DOHH2 (cell line): ENCODE measurements around the gene MRPL40.

Source experiments
- H3F3A ChIP-seq: fragments of 200-600 bp; sonication (generic), shearing (Covaris generic); 2 replicates; pipeline ENCODE4 v1.6.0; 2016; ENCODE audit warnings: antibody characterized with exemption, mild to moderate bottlenecking; ENCODE audit not compliant: control insufficient read depth, insufficient read depth
- H3K27ac ChIP-seq: fragments of 200-600 bp; sonication (generic); 2 replicates; pipeline ENCODE4 v1.5.1; 2014; ENCODE audit warnings: low read depth, mild to moderate bottlenecking, low read length, moderate library complexity
- H3K27me3 ChIP-seq: fragments of 200-600 bp; sonication (generic); 2 replicates; pipeline ENCODE4 v1.6.1; 2014; ENCODE audit warnings: mild to moderate bottlenecking, low read length, mixed read lengths; ENCODE audit not compliant: control insufficient read depth
- H3K36me3 ChIP-seq: fragments of 200-600 bp; sonication (generic); 2 replicates; pipeline ENCODE4 v1.6.1; 2014; ENCODE audit warnings: mild to moderate bottlenecking, low read length, moderate library complexity, mixed read lengths; ENCODE audit not compliant: control insufficient read depth
- H3K4me1 ChIP-seq: fragments of 200-600 bp; sonication (generic); 2 replicates; pipeline ENCODE4 v1.6.1; 2014; ENCODE audit warnings: mild to moderate bottlenecking, low read length, mixed read lengths; ENCODE audit not compliant: control insufficient read depth
- H3K4me2 ChIP-seq: fragments of 200-600 bp; sonication (generic); 2 replicates; pipeline ENCODE4 v1.6.0; 2014; ENCODE audit warnings: mild to moderate bottlenecking, low read length, moderate library complexity
- H3K4me3 ChIP-seq: fragments of 200-600 bp; sonication (generic); 2 replicates; pipeline ENCODE4 v1.5.1; 2014; ENCODE audit warnings: mild to moderate bottlenecking, low read length, mixed read lengths
- H3K79me2 ChIP-seq: fragments of 200-600 bp; sonication (generic); 2 replicates; pipeline ENCODE4 v1.6.1; 2014; ENCODE audit warnings: mild to moderate bottlenecking, low read length, mixed read lengths; ENCODE audit not compliant: control insufficient read depth
- H3K9me2 ChIP-seq: fragments of 200-600 bp; sonication (generic); replicated peaks from 2 replicates; pipeline ENCODE4 v1.6.1; 2014; ENCODE audit warnings: mild to moderate bottlenecking, low read length, mixed read lengths; ENCODE audit not compliant: control insufficient read depth
- H3K9me3 ChIP-seq: fragments of 200-600 bp; sonication (generic); 2 replicates; pipeline ENCODE4 v1.6.1; 2014; ENCODE audit warnings: antibody characterized with exemption, low read length, mixed read lengths; ENCODE audit not compliant: control insufficient read depth, insufficient read depth
- H4K20me1 ChIP-seq: fragments of 200-600 bp; sonication (generic); 2 replicates; pipeline ENCODE4 v1.6.0; 2014; ENCODE audit warnings: low read depth, mild to moderate bottlenecking, antibody characterized with exemption, low read length, moderate library complexity; ENCODE audit not compliant: control insufficient read depth, insufficient read depth
- CTCF ChIP-seq: fragments of 200-600 bp; sonication (generic); IDR thresholded peaks from one replicate; pipeline ENCODE4 v1.5.1; 2014; ENCODE audit warnings: antibody characterized with exemption, mild to moderate bottlenecking, low read depth, low read length; ENCODE audit not compliant: poor library complexity, severe bottlenecking
- EZH2phosphoT487 ChIP-seq: fragments of 200-600 bp; sonication (generic); IDR thresholded peaks from 2 replicates; pipeline ENCODE4 v1.6.1; 2017; ENCODE audit warnings: borderline replicate concordance, mild to moderate bottlenecking, antibody characterized with exemption, low read length, moderate library complexity, mixed read lengths

Gene MRPL40

GRCh38 chr22:19460036-19460435, 27.7 kb downstream of the MRPL40 start:
- H3F3A ChIP-seq = no peaks in the 10 kb centered on the region
- TF ChIP-seq EZH2phosphoT487 (no peak), CTCF (no peak)
- H3K4me1 ChIP-seq = no peaks in the 10 kb centered on the region
- H3K4me3 ChIP-seq = no peak overlapping the region
- no peak overlapping the region for H3K4me2 ChIP-seq
- no peak overlapping the region for H3K27ac ChIP-seq
- H3K79me2 ChIP-seq = no peaks in the 10 kb centered on the region
- H3K9me2 ChIP-seq = no peaks in the 10 kb centered on the region
- no peaks in the 10 kb centered on the region for H4K20me1 ChIP-seq
- H3K27me3 ChIP-seq = no peaks in the 10 kb centered on the region
- H3K36me3 ChIP-seq = peaks cover 72% of the 10 kb centered on the region
- no peaks in the 10 kb centered on the region for H3K9me3 ChIP-seq

DNA sequence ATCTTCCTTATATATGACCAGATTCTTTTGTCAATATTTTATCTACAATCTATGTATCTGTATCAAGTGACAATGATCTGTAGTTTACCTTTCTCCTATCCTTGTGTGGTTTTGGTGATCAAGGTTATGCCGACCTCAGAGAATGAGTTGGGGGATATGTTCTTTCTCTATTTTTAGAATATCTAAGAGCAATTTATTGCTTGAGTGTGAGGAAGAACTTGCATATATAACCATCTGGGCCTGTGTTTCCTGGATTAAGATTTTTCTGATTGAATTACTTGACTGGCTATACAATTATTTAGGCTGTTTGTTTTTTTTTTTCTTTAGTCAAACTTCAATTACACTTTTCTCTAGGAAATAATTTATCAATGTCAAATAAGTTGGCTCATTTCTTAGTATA, 29.2 kb downstream of the MRPL40 start:
- TF ChIP-seq EZH2phosphoT487 (no peak), CTCF (no peak)
- Histone ChIP-seq H3K27ac (no peak overlapping the region), H3K36me3 (peaks cover 70% of the 10 kb centered on the region)

GRCh38 chr22:19463008-19463407, 30.7 kb downstream of the MRPL40 start:
- Histone ChIP-seq H3K9me3 (no peaks in the 10 kb centered on the region), H3K9me2 (no peaks in the 10 kb centered on the region), H3K36me3 (peaks cover 72% of the 10 kb centered on the region), H3K79me2 (no peaks in the 10 kb centered on the region), H3K27me3 (no peaks in the 10 kb centered on the region), H3K4me2 (no peak overlapping the region), H4K20me1 (no peaks in the 10 kb centered on the region), H3K27ac (no peak overlapping the region), H3K4me1 (no peaks in the 10 kb centered on the region), H3K4me3 (no peak overlapping the region), H3F3A (no peaks in the 10 kb centered on the region)
- TF ChIP-seq CTCF (no peak), EZH2phosphoT487 (no peak)

More for the DNA sequence above, 29.2 kb downstream of the MRPL40 start:
- no peaks in the 10 kb centered on the region for H3K4me1 ChIP-seq
- H4K20me1 ChIP-seq = no peaks in the 10 kb centered on the region
- no peaks in the 10 kb centered on the region for H3K27me3 ChIP-seq
- no peaks in the 10 kb centered on the region for H3F3A ChIP-seq
- no peak overlapping the region for H3K4me3 ChIP-seq
- no peaks in the 10 kb centered on the region for H3K9me3 ChIP-seq
- no peaks in the 10 kb centered on the region for H3K9me2 ChIP-seq
- H3K79me2 ChIP-seq = no peaks in the 10 kb centered on the region
- no peak overlapping the region for H3K4me2 ChIP-seq
